ENCODE results near the gene PROC.

Gene PROC

GRCh38 chr2:127418300-127419111, at the start of gene PROC:
Gene PROC (plus strand): TSS chr2:127418427. CDS start chr2:127419943, 1,516 bp downstream.
- DNase-seq (ENCODE audit: low read depth) = no peak

- no peak for DNase-seq (ENCODE audit: low read depth)
These were observed 48.2 kb upstream of the PROC start for GRCh38 chr2:127370010-127370409.

- DNase-seq (ENCODE audit: low read depth) = no peak
These were observed 47.2 kb upstream of the PROC start for GRCh38 chr2:127371037-127371436.

- no peak for DNase-seq (ENCODE audit: low read depth)
These were observed 44.7 kb upstream of the PROC start for GRCh38 chr2:127373362-127374083.

GRCh38 chr2:127376257-127376656, 42.0 kb upstream of the PROC start:
- no peak for DNase-seq (ENCODE audit: low read depth)

- no peak for DNase-seq (ENCODE audit: low read depth)
These were observed 41.0 kb upstream of the PROC start for GRCh38 chr2:127377262-127377661.

- no peak for DNase-seq (ENCODE audit: low read depth)
These were observed 39.5 kb upstream of the PROC start for GRCh38 chr2:127378720-127379119.

- no peak for DNase-seq (ENCODE audit: low read depth)
These were observed 38.4 kb upstream of the PROC start for GRCh38 chr2:127379712-127380355.

GRCh38 chr2:127381762-127382161, 36.5 kb upstream of the PROC start:
- DNase-seq (ENCODE audit: low read depth) = no peak

GRCh38 chr2:127382831-127383230, 35.4 kb upstream of the PROC start:
- DNase-seq (ENCODE audit: low read depth) = no peak

GRCh38 chr2:127384529-127384928, 33.7 kb upstream of the PROC start:
- DNase-seq (ENCODE audit: low read depth) = no peak

GRCh38 chr2:127386246-127386645, 32.0 kb upstream of the PROC start:
- no peak for DNase-seq (ENCODE audit: low read depth)

GRCh38 chr2:127386764-127387654, 31.2 kb upstream of the PROC start:
- DNase-seq (ENCODE audit: low read depth) = peak; percentile 89

- DNase-seq (ENCODE audit: low read depth) = peak; percentile 80
These were observed 30.4 kb upstream of the PROC start, which contains the start of gene MAP3K2 for GRCh38 chr2:127387655-127388422. Gene MAP3K2 (minus strand): TSS chr2:127387975. CDS start chr2:127343129, 44,846 bp downstream.

GRCh38 chr2:127388423-127389164, 29.6 kb upstream of the PROC start:
- DNase-seq (ENCODE audit: low read depth) = no peak

- DNase-seq (ENCODE audit: low read depth) = no peak
These were observed 28.3 kb upstream of the PROC start for GRCh38 chr2:127389778-127390435.

GRCh38 chr2:127392133-127392827, 25.9 kb upstream of the PROC start:
- DNase-seq (ENCODE audit: low read depth) = no peak

- no peak for DNase-seq (ENCODE audit: low read depth)
These were observed 25.2 kb upstream of the PROC start for GRCh38 chr2:127392828-127393578.

Data from HS-27A (cell line).